OCI-LY3 (cell line): ENCODE measurements around the gene CUBN.
A peak's percentile ranks its signal among the peaks of the same experiment; 100 is the strongest.

Source experiments
- CTCF ChIP-seq: fragments of 200-600, 300-600 bp; sonication (generic); IDR thresholded peaks from 2 replicates; pipeline ENCODE4 v1.5.1; 2014; ENCODE audit warnings: antibody characterized with exemption, low read length, low read depth
- EZH2phosphoT487 ChIP-seq: fragments of 200-600 bp; shearing (Covaris generic); IDR thresholded peaks from 2 replicates; pipeline ENCODE4 v1.6.1; 2018; ENCODE audit warnings: antibody characterized with exemption, mixed run types, low read depth

GRCh38 chr10:16828114-16828568, 301.5 kb downstream of the CUBN start:
- TF ChIP-seq CTCF = peak; percentile 54
- no peak for TF ChIP-seq EZH2phosphoT487
